ENCODE data around the gene SCIMP.
"Not testable (repeated sequence)": the region's sequence is repeated elsewhere in the genome, so short reads cannot be mapped to it uniquely, and the experiment has no call there.

The SCIMP gene

DNA sequence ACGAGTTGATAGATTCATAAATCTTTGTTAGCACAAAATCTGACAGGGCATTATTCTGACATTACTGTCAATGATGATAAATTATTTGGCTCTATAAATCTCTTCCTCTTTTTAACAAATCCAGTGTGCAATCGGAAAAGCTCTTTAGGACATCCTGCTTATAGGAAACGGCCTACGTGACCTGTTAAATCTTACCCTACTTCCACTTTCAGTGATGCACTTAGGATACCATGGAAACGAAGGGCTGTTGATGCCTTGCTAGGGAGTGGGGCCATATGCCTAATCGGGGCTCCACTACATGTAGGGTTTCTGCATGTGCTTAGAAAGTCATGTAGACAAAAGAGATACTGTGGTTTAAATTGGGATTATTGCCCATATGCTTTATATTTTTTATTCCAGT is 70.2 kb downstream of the SCIMP start:
- POLR2A ChIA-PET: no interaction called here
- DNase-seq (ENCODE audit: extremely low spot score): no peak
- TF ChIP-seq, protein P1, sequence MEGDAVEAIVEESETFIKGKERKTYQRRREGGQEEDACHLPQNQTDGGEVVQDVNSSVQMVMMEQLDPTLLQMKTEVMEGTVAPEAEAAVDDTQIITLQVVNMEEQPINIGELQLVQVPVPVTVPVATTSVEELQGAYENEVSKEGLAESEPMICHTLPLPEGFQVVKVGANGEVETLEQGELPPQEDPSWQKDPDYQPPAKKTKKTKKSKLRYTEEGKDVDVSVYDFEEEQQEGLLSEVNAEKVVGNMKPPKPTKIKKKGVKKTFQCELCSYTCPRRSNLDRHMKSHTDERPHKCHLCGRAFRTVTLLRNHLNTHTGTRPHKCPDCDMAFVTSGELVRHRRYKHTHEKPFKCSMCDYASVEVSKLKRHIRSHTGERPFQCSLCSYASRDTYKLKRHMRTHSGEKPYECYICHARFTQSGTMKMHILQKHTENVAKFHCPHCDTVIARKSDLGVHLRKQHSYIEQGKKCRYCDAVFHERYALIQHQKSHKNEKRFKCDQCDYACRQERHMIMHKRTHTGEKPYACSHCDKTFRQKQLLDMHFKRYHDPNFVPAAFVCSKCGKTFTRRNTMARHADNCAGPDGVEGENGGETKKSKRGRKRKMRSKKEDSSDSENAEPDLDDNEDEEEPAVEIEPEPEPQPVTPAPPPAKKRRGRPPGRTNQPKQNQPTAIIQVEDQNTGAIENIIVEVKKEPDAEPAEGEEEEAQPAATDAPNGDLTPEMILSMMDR (IDR thresholded peaks at IDR 0.05; ENCODE audit: control extremely low read depth, extremely low read depth, low read depth, missing control alignments): no peak
- CTCF ChIA-PET: no interaction called here

DNA sequence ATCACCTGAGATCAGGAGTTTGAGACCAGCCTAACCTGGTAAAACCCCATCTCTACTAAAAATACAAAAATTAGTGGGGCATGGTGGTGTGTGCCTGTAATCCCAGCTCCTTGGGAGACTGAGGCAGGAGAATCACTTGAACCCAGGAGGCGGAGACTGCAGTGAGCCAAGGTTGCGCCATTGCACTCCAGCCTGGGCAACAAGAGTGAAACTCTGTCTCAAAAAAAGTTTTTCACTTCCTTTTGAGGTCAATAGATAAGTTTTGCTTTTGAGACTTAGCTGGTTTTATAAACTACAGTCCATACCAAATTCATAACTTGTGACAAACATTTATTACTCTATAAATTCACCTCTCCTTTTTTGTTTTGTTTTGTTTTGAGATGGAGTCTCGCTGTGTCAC is 72.9 kb downstream of the SCIMP start:
- ChIA-PET CTCF (interaction anchor here (1.2 to 1.9 kb wide), 2 partner anchors 9 to 75 kb away, joined by 3 to 4 read pairs; no protein-coding TSS in a partner anchor), POLR2A (interaction anchor here (0.7 kb wide), 1 partner anchor 130 kb away, joined by 3 read pairs; no protein-coding TSS in a partner anchor)
- DNase-seq (ENCODE audit: extremely low spot score): not testable (repeated sequence)

DNA sequence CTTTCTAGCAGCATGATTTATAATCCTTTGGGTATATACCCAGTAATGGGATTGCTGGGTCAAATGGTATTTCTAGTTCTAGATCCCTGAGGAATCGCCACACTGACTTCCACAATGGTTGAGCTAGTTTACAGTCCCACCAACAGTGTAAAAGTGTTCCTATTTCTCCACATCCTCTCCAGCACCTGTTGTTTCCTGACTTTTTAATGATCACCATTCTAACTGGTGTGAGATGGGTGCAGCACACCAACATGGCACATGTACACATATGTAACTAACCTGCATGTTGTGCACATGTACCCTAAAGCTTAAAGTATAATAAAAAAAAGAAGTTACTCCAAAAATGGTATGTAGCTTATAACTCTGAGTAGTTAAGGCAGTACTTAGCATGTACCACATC is 74.0 kb downstream of the SCIMP start:
- DNase-seq (ENCODE audit: extremely low spot score); POLR2A ChIA-PET: not testable (repeated sequence)
- CTCF ChIA-PET: interaction anchor here (1.6 to 1.9 kb wide), 2 partner anchors 12 to 76 kb away, joined by 4 to 7 read pairs; no protein-coding TSS in a partner anchor
